Measurements from ENCODE around the gene C1QTNF1.

C1QTNF1 gene

DNA sequence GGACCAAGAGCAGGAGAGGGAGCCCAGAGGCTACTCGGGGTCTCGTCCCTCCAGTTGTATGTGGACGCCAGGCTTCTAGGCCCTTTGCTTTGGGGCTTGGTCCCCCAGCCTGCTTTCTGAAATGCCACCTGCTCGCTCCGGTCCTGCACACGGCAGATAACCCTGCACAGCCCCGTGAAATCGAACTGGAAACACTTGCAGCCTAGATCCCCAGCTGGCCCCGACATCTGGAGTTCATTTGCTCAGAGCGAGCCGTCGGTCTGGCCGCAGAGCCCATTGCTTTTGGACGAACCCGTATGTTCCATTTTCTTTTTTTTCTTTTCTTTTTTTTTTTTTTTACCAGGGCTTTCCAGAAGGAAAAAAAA is 22.9 kb downstream of the C1QTNF1 start:
- Histone ChIP-seq H2AK5ac (ENCODE audit: low read length) (no peak overlapping the region), H3K79me2 (ENCODE audit: control insufficient read depth, insufficient read depth, low read length, poor library complexity) (no peaks in the 10 kb centered on the region), H3K9ac (ENCODE audit: low read length) (no peak overlapping the region), H3K14ac (ENCODE audit: low read length) (no peak overlapping the region), H4K12ac (ENCODE audit: low read depth, low read length) (no peak overlapping the region), H3K9me3 (ENCODE audit: insufficient read depth, low read depth, low read length) (peaks cover 10% of the 10 kb centered on the region), H2AFZ (ENCODE audit: insufficient read depth, low read length, poor library complexity) (no peak overlapping the region), H3K4me2 (ENCODE audit: low read length) (no peak overlapping the region), H2BK120ac (ENCODE audit: insufficient read depth, low read length, poor library complexity) (no peak overlapping the region), H3K27me3 (ENCODE audit: insufficient read depth, low read length) (no peaks in the 10 kb centered on the region), H3K4ac (ENCODE audit: low read depth, low read length) (no peak overlapping the region), H3K27ac (ENCODE audit: low read depth, low read length) (no peak overlapping the region), H3K4me1 (ENCODE audit: control insufficient read depth in 1 of 2, insufficient read depth in 2 of 2, low read length in 2 of 2) (no peaks in the 10 kb centered on the region), H3K4me3 (ENCODE audit: low read depth, low read length) (no peak overlapping the region), H3K23ac (ENCODE audit: low read length) (no peak overlapping the region), H3K36me3 (ENCODE audit: control insufficient read depth in 1 of 2, insufficient read depth in 2 of 2, low read length in 2 of 2) (no peaks in the 10 kb centered on the region), H2BK12ac (ENCODE audit: low read length) (no peak overlapping the region), H3K18ac (ENCODE audit: low read length) (no peak overlapping the region), H4K91ac (ENCODE audit: low read depth, low read length) (no peak overlapping the region), H2BK5ac (ENCODE audit: low read depth, low read length, poor library complexity) (no peak overlapping the region), H3K79me1 (ENCODE audit: low read length) (no peaks in the 10 kb centered on the region), H4K8ac (ENCODE audit: low read depth, low read length) (no peak overlapping the region)
- no peak for DNase-seq
- no CpG with 5 or more reads among the region's 15 CpGs for WGBS (ENCODE audit: extremely low coverage, insufficient coverage, insufficient read length)

DNA sequence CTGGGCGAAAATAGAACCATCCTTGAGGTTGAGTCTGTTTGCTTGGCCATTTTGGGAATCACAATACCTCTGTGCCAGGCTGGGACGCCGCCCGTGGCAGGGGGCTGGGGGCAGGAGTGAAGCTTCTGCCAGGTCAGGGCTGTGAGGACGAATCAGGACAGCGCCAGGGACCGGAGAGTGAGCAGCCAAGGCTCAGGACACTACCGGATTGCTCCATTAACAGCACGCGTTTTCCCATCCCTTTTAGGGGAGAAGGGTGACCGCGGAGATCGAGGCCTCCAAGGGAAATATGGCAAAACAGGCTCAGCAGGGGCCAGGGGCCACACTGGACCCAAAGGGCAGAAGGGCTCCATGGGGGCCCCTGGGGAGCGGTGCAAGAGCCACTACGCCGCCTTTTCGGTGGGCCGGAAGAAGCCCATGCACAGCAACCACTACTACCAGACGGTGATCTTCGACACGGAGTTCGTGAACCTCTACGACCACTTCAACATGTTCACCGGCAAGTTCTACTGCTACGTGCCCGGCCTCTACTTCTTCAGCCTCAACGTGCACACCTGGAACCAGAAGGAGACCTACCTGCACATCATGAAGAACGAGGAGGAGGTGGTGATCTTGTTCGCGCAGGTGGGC is 23.4 kb downstream of the C1QTNF1 start:
- Histone ChIP-seq H3K9me3 (ENCODE audit: insufficient read depth, low read depth, low read length) (peaks cover 10% of the 10 kb centered on the region), H3K18ac (ENCODE audit: low read length) (no peak overlapping the region), H2AK5ac (ENCODE audit: low read length) (no peak overlapping the region), H3K27me3 (ENCODE audit: insufficient read depth, low read length) (no peaks in the 10 kb centered on the region), H3K14ac (ENCODE audit: low read length) (no peak overlapping the region), H3K79me1 (ENCODE audit: low read length) (no peaks in the 10 kb centered on the region), H3K79me2 (ENCODE audit: control insufficient read depth, insufficient read depth, low read length, poor library complexity) (no peaks in the 10 kb centered on the region), H4K91ac (ENCODE audit: low read depth, low read length) (peak overlapping the region; percentile 30), H2BK12ac (ENCODE audit: low read length) (no peak overlapping the region), H3K36me3 (ENCODE audit: control insufficient read depth in 1 of 2, insufficient read depth in 2 of 2, low read length in 2 of 2) (no peaks in the 10 kb centered on the region), H4K12ac (ENCODE audit: low read depth, low read length) (no peak overlapping the region), H3K27ac (ENCODE audit: low read depth, low read length) (peak overlapping the region; percentile 25), H3K4me3 (ENCODE audit: low read depth, low read length) (no peak overlapping the region), H3K4me2 (ENCODE audit: low read length) (no peak overlapping the region), H3K23ac (ENCODE audit: low read length) (no peak overlapping the region), H2BK120ac (ENCODE audit: insufficient read depth, low read length, poor library complexity) (no peak overlapping the region), H3K9ac (ENCODE audit: low read length) (no peak overlapping the region), H3K4ac (ENCODE audit: low read depth, low read length) (no peak overlapping the region), H2AFZ (ENCODE audit: insufficient read depth, low read length, poor library complexity) (no peak overlapping the region), H2BK5ac (ENCODE audit: low read depth, low read length, poor library complexity) (no peak overlapping the region), H3K4me1 (ENCODE audit: control insufficient read depth in 1 of 2, insufficient read depth in 2 of 2, low read length in 2 of 2) (no peaks in the 10 kb centered on the region), H4K8ac (ENCODE audit: low read depth, low read length) (no peak overlapping the region)
- WGBS (ENCODE audit: extremely low coverage, insufficient coverage, insufficient read length) = no CpG with 5 or more reads among the region's 30 CpGs
- no peak for DNase-seq

DNA sequence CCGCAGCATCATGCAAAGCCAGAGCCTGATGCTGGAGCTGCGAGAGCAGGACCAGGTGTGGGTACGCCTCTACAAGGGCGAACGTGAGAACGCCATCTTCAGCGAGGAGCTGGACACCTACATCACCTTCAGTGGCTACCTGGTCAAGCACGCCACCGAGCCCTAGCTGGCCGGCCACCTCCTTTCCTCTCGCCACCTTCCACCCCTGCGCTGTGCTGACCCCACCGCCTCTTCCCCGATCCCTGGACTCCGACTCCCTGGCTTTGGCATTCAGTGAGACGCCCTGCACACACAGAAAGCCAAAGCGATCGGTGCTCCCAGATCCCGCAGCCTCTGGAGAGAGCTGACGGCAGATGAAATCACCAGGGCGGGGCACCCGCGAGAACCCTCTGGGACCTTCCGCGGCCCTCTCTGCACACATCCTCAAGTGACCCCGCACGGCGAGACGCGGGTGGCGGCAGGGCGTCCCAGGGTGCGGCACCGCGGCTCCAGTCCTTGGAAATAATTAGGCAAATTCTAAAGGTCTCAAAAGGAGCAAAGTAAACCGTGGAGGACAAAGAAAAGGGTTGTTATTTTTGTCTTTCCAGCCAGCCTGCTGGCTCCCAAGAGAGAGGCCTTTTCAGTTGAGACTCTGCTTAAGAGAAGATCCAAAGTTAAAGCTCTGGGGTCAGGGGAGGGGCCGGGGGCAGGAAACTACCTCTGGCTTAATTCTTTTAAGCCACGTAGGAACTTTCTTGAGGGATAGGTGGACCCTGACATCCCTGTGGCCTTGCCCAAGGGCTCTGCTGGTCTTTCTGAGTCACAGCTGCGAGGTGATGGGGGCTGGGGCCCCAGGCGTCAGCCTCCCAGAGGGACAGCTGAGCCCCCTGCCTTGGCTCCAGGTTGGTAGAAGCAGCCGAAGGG is 24.2 kb downstream of the C1QTNF1 start:
- H2BK5ac ChIP-seq (ENCODE audit: low read depth, low read length, poor library complexity) = no peak overlapping the region
- H2AK5ac ChIP-seq (ENCODE audit: low read length) = no peak overlapping the region
- no CpG with 5 or more reads among the region's 41 CpGs for WGBS (ENCODE audit: extremely low coverage, insufficient coverage, insufficient read length)
- no peaks in the 10 kb centered on the region for H3K79me1 ChIP-seq (ENCODE audit: low read length)
- peaks cover 6% of the 10 kb centered on the region for H3K9me3 ChIP-seq (ENCODE audit: insufficient read depth, low read depth, low read length)
- no peak overlapping the region for H2AFZ ChIP-seq (ENCODE audit: insufficient read depth, low read length, poor library complexity)
- H4K8ac ChIP-seq (ENCODE audit: low read depth, low read length) = no peak overlapping the region
- H4K12ac ChIP-seq (ENCODE audit: low read depth, low read length) = no peak overlapping the region
- no peak overlapping the region for H3K4ac ChIP-seq (ENCODE audit: low read depth, low read length)
- H3K4me1 ChIP-seq (ENCODE audit: control insufficient read depth in 1 of 2, insufficient read depth in 2 of 2, low read length in 2 of 2) = no peaks in the 10 kb centered on the region
- H3K9ac ChIP-seq (ENCODE audit: low read length) = no peak overlapping the region
- H3K4me3 ChIP-seq (ENCODE audit: low read depth, low read length) = no peak overlapping the region
- H2BK120ac ChIP-seq (ENCODE audit: insufficient read depth, low read length, poor library complexity) = no peak overlapping the region
- no peaks in the 10 kb centered on the region for H3K27me3 ChIP-seq (ENCODE audit: insufficient read depth, low read length)
- H3K23ac ChIP-seq (ENCODE audit: low read length) = no peak overlapping the region
- H3K36me3 ChIP-seq (ENCODE audit: control insufficient read depth in 1 of 2, insufficient read depth in 2 of 2, low read length in 2 of 2) = no peaks in the 10 kb centered on the region
- H3K18ac ChIP-seq (ENCODE audit: low read length) = no peak overlapping the region
- peak overlapping the region; percentile 82 for H4K91ac ChIP-seq (ENCODE audit: low read depth, low read length)
- no peak overlapping the region for H3K4me2 ChIP-seq (ENCODE audit: low read length)
- no peak overlapping the region for H2BK12ac ChIP-seq (ENCODE audit: low read length)
- H3K27ac ChIP-seq (ENCODE audit: low read depth, low read length) = peak overlapping the region; percentile 25
- peak; percentile 76 to 83 for DNase-seq
- H3K14ac ChIP-seq (ENCODE audit: low read length) = no peak overlapping the region
- H3K79me2 ChIP-seq (ENCODE audit: control insufficient read depth, insufficient read depth, low read length, poor library complexity) = no peaks in the 10 kb centered on the region

DNA sequence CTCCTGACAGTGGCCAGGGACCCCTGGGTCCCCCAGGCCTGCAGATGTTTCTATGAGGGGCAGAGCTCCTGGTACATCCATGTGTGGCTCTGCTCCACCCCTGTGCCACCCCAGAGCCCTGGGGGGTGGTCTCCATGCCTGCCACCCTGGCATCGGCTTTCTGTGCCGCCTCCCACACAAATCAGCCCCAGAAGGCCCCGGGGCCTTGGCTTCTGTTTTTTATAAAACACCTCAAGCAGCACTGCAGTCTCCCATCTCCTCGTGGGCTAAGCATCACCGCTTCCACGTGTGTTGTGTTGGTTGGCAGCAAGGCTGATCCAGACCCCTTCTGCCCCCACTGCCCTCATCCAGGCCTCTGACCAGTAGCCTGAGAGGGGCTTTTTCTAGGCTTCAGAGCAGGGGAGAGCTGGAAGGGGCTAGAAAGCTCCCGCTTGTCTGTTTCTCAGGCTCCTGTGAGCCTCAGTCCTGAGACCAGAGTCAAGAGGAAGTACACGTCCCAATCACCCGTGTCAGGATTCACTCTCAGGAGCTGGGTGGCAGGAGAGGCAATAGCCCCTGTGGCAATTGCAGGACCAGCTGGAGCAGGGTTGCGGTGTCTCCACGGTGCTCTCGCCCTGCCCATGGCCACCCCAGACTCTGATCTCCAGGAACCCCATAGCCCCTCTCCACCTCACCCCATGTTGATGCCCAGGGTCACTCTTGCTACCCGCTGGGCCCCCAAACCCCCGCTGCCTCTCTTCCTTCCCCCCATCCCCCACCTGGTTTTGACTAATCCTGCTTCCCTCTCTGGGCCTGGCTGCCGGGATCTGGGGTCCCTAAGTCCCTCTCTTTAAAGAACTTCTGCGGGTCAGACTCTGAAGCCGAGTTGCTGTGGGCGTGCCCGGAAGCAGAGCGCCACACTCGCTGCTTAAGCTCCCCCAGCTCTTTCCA is 25.1 kb downstream of the C1QTNF1 start:
- no peaks in the 10 kb centered on the region for H3K79me2 ChIP-seq (ENCODE audit: control insufficient read depth, insufficient read depth, low read length, poor library complexity)
- H3K4me3 ChIP-seq (ENCODE audit: low read depth, low read length) = no peak overlapping the region
- peak overlapping the region; percentile 15 for H2BK120ac ChIP-seq (ENCODE audit: insufficient read depth, low read length, poor library complexity)
- H2AK5ac ChIP-seq (ENCODE audit: low read length) = no peak overlapping the region
- H3K27ac ChIP-seq (ENCODE audit: low read depth, low read length) = no peak overlapping the region
- H2AFZ ChIP-seq (ENCODE audit: insufficient read depth, low read length, poor library complexity) = no peak overlapping the region
- H3K23ac ChIP-seq (ENCODE audit: low read length) = no peak overlapping the region
- no peak overlapping the region for H2BK12ac ChIP-seq (ENCODE audit: low read length)
- H3K27me3 ChIP-seq (ENCODE audit: insufficient read depth, low read length) = no peaks in the 10 kb centered on the region
- H3K18ac ChIP-seq (ENCODE audit: low read length) = no peak overlapping the region
- no peak overlapping the region for H4K12ac ChIP-seq (ENCODE audit: low read depth, low read length)
- H4K8ac ChIP-seq (ENCODE audit: low read depth, low read length) = no peak overlapping the region
- H3K36me3 ChIP-seq (ENCODE audit: control insufficient read depth in 1 of 2, insufficient read depth in 2 of 2, low read length in 2 of 2) = no peaks in the 10 kb centered on the region
- H3K79me1 ChIP-seq (ENCODE audit: low read length) = no peaks in the 10 kb centered on the region
- no peak for DNase-seq
- no peaks in the 10 kb centered on the region for H3K4me1 ChIP-seq (ENCODE audit: control insufficient read depth in 1 of 2, insufficient read depth in 2 of 2, low read length in 2 of 2)
- no peak overlapping the region for H3K9ac ChIP-seq (ENCODE audit: low read length)
- H2BK5ac ChIP-seq (ENCODE audit: low read depth, low read length, poor library complexity) = no peak overlapping the region
- peaks cover 8% of the 10 kb centered on the region for H3K9me3 ChIP-seq (ENCODE audit: insufficient read depth, low read depth, low read length)
- H4K91ac ChIP-seq (ENCODE audit: low read depth, low read length) = peak overlapping the region; percentile 82
- H3K4me2 ChIP-seq (ENCODE audit: low read length) = no peak overlapping the region
- no CpG with 5 or more reads among the region's 21 CpGs for WGBS (ENCODE audit: extremely low coverage, insufficient coverage, insufficient read length)
- no peak overlapping the region for H3K4ac ChIP-seq (ENCODE audit: low read depth, low read length)
- H3K14ac ChIP-seq (ENCODE audit: low read length) = no peak overlapping the region

Data from trophoblast cell (in vitro differentiated cells and primary cell).